NCI-H2081 (cell line): Measurements from ENCODE around the gene MTA1.
A peak's percentile ranks its signal among the peaks of the same experiment; 100 is the strongest.

ENCODE experiments used
- DNase-seq, 2 experiments: peaks; one replicate each; lab custom pipeline; 2025; lab: John Stamatoyannopoulos, UW

MTA1 gene

DNA sequence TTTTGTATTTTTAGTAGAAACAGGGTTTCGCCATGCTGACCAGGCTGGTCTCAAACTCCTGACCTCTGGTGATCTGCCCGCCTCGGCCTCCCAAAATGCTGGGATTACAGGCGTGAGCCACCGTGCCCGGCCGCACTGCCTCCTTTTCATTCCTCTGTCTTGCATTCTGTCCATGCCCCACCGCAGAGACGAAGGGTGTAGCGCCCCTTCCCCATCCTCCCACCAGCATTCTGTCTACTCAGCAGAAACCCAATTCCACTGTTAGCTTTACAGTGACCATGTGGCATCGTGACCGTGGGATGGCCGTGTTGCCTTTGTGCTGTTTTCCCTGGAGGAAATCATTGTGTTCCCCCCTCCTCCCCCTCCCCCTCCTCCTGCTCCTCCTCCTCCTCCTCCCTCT, 11.0 kb upstream of the MTA1 start:
- DNase-seq: no peak

DNA sequence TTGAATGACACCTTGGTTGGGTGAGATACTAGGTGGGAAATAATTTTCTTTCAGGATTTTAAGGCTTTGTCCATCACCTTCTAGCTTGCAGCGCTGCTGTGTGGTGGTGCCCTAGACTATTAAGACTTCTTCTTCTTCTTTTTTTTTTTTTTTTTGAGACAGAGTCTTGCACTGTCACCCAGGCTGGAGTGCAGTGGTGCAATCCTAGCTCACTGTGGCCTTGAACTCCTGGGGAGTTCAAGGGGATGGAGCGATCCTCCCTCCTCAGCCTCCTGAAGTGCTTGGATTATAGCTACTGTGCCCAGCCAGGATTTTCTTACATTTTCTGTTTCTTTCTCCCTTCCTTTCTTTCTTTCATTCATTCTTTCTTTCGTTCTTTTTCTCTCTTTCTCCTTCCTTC, 10.3 kb upstream of the MTA1 start:
- DNase-seq: no peak

DNA sequence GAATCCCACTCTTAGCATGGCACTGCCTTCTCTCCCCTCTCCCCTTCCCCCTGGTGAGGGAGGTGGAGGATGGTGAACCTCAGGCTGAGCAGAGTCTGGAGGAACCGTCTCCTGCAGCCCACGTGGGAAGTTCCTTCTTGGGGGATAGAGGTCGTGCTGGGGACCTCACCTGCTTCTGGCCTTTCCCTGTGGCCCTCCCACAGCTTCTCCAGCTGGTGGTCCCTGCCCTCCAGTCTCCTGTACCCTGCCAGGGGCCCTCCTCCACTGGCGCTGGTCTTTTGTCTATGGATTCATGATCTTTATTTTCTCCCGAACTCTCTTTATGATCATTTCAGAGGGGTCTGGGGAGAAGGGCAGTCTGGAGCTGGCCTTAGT, 9.0 kb upstream of the MTA1 start:
- no peak for DNase-seq

DNA sequence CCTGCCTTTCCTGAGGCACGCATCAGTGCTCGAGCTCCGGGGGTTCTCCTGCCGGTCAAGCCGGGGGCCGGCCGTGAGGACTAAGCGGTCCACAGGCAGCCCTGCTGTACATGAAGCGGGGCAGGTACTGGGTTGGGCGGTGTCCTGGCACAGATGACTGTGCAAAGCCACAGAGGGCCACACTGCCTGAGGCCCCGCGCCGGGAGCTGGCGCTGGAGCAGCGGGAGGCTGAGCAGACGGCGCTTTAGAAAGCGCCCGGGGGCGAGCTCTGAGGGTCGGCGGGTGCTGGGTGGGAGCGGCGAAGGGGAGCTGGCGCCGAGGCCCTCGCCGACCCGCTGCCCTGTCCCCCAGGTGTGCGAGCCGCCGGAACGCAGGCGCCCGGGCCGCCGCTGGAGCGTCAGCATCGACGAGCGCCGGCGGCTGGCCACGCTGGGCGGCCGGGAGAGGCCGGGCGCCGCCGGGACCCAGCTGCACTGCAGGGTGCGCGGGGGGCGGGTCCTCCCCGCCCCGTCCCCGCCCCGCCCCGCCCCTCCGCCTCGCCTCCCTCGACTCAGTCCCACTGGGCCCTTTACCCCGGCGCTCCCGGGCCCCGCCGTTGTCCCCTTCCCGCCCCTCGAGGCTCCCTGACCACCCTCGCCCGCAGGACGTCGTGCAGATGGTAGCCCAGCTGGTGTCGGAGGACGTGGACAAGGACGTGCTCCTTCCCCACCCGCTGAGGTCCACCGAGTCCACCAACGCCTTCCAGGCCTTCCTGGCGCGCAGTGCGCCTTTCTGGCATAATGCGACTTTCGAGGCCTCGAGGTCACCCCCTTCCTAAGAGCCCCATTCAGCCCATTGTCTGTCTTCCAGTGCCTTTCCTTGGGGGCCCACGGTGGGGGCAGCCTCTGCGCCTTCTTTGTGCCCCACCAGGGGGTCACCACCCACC, 8.3 kb upstream of the MTA1 start:
- DNase-seq: peak; percentile 24 to 52

DNA sequence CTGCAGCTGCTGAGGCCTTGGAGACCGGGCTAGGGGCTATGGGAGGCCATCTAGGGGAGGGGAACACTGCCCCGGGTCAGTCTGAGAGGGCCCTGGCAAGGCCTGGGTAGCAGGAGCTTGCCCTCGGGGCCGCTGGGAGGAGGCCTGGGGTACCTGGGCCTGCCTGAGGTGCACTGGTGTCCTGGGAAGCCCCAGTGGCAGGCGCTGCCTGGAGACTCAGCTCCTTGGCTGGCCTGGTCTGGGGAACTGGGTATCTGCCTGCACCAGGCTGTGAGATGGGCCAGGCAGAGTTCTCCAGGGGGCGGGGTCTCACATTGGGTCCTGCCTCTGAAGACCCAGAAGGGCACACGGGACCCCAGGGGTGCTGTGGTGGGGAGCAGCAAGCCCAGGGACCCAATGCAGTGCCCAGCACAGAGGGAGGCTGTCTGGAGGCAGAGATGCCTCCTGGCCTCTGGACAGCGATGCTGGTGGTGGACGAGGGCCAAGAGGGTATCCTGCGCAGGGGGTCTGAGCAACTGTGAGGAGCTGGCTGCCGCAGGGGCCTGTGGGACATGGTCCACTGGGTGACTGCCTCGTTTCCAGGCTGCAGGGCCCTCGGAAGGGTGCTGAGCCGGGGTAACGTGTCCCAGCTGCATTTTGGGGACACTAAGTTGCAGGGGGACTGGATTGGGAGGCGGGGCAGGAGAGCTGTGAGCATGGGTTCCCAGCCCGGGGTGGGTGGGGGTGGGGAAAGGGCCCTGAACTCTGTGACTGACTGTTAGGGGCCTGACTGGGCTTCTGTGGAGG, 7.4 kb upstream of the MTA1 start:
- DNase-seq: no peak

DNA sequence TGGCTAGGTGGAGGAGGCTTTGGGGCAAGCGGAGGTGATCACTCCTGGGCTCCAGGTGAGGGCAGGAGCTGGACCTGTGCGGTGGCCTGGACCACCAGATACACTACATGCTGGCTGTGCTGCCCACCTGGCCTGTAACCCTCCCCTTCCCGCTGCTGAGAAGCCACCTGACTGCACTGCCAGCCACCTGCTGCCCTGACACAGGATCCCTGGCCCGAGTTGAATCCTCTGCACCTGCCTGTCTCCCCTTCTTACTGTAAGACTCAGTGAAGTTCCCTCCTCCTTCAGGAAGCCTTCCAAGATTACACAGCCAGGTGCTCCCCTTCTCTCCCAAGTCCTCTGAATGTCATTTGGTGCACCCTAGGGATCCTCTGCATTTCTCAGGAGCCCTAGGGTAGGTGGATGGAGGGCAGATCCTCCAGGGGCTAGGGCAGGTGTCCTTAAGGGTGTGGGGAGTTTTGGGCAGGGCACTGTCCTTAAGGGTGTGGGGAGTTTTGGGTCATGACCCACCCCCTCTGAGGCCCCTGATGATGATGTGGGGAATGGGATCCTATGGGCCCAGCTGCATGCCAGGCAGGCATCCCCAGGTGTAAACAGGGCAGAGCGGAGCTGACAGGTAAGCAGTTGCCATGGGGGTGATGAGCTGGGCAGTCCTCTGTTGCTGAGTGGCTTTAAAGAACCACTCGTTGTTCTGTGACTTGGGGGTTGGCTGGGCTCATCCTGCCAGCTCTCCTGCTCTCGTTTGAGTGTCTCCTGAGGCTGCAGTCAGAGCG, 6.7 kb upstream of the MTA1 start:
- DNase-seq: peak in 1 of 2 experiments; percentile 21

DNA sequence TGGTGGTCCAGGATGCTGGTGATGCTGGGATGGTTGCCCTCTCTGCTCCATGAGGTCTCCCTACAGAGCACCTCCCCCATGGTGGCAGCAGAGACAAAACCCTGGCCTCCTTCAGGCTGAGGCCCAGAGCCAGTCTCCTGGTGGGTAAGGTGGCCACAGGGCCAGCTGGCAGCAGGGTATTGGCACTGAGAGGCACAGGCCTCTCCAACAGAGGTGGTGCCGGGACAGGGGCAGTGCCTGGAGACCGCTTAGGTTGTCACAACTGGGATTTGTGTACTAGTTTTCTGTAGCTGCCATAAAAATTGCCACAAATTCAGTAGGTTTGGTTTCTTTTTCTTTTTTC, 6.1 kb upstream of the MTA1 start:
- DNase-seq: no peak

DNA sequence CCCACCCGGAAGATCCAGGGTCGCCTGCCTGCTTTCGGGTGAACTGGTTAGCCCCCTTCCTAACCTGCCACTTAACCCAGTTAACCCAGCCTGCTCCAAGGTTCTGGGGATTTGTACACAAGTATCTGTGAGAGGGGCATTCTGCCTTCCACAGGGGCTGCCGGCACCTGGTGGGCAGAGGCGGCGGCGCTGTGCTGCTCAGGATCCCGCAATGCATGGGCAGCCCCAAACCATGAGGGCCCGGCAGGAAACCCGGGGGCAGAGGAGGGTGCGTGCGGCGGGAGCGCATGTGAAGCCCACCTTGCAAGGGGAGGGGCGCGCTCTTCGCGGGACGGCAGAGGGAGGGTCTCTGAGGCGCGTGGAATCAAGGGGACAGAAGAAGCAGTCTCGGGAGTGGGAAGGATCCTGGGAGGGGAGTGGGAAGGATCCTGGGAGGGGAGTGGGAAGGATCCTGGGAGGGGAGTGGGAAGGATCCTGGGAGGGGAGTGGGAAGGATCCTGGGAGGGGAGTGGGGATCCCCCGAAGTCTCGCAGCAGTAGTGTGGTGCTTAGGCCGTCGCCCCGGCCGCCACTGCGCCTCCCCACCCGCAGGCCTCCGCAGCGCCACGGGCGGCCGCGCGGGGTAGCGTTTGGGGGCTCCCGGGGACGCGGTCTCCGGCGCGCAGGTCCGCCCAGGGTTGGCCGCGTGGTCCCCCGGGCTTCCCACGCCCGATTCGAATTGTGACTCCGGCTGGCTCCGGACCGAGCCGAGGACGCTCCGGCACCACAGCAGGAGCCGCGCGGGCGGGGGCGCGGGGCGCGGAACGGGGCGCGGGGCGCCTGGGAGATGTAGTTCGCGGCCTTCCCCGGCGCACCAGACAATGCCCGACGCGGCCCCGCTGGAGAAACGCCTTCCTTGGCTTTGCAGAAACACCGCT, 4.9 kb upstream of the MTA1 start:
- DNase-seq: peak; percentile 73 to 81

DNA sequence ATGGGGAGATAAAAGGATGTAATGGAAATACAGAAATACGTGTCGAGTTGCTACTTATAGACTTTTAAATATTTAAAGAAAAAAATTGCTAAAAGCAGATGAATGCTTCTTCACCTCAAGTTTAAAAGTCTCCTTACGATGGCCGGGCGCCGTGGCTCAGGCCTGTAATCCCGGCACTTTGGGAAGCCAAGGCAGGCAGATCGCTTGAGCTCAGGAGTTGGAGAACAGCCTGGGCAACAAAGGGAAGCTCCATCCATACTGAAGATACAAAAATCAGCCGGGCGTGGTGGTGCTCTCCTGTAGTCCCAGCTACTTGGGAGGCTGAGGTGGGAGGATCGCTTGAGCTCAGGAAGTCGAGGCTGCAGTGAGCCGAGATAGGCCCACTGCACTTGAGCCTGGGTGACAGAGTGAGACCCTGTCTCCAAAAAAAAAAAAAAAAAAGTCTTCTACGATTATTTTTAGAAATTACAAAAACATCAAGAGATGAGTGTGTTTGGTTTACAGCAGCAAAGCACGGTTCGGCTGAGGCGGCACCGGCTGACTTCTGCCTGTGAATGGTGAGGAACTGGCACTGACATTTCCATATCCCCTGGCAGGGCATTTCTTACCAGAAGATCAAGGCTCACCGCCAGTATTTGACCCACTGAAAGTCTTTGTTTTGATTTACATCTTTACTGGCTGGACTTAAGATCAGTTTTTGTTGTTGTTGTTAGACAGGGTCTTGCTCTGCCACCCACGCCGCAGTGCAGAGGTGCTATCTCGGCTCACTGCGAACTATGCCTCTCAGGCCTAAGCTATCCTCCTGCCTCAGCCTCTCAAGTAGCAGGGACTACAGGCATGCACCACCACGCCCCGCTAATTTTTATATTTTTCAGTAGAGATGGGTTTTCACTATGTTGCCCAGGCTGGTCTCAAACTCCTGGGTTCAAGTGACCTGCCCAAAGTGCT, 3.9 kb upstream of the MTA1 start:
- DNase-seq: no peak

DNA sequence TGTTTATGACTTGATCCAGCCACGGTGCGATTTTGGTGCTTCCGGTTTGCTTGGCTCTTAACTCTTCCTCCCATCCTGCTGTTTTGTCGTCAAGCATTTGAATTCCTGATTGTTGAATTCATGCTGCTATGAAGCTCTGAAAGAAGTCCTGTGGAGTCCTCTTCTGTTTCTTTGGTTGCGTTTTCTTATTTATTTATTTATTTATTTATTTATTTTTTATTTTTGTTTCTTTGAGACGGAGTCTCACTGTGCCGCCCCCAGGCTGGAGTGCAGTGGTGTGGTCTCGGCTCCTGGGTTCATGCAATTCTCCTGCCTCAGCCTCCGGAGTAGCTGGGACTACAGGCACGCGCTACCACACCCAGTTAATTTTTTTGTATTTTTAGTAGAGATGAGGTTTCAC, 3.0 kb upstream of the MTA1 start:
- DNase-seq: no peak

DNA sequence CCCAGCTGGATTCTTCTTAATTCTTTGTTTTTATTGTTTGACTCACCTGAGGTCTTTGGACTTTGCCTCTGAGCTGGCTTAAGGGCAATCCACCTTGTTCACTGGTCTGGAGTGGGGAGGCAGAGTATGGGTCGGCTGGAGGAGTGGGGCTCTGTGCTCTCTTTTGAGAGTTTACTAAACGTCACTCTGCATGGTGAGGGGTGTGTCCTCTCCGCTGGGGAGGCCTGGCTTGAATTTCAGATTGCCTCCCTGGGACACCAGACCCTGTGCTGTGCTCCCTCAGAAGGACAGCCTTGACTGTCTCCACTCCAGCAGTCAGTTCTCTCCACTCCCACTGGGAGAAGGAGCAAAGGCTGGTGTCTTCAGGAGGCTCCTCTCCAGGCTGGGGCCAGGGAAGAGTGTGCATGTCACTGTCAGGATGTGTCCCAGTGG, 1.9 kb upstream of the MTA1 start:
- no peak for DNase-seq

DNA sequence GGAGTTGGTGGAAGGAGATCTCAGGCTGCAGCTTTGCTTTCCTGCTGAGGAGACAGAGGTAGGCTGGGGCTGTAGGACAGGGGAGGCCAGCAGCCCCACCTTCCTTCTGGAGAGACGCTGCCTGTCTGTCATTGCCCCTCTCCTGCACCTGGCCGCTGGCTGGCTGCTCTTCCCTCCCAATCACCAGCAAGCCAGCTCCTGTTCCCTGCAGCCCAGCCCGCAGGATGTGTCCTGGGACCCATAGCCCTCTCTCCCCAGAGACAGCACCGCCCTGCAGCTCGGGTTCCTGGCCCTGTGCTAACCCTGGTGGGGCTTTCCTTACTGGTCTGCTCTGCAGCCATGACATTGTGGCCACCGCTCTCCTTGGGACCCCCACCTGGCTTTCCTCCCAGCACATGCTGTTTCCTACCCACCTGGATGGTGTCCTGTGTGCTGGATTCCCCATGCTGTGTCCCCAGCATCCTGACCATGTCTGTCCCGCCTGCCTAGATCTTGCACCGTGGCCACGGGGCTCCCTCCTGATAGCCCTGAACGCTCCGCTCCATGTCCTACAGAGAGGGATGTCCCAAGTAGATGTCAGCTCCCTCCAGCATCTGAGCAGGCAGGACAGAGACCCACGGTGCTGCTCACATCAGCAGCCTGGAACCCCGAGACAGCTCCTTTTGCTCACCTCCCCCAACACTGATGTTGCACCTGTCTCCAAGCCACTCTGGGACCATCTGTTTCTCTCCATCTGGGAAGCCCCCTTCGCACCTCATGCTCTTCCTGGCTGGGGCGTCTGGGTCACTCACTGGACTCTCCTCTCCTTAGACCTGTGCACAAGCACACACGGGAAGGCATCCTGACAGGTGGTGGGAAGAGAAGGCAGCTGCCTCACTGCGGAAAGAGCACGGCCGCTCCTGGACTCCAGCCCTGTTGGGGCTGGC, 1.1 kb upstream of the MTA1 start:
- peak in 1 of 2 experiments; percentile 20 for DNase-seq

DNA sequence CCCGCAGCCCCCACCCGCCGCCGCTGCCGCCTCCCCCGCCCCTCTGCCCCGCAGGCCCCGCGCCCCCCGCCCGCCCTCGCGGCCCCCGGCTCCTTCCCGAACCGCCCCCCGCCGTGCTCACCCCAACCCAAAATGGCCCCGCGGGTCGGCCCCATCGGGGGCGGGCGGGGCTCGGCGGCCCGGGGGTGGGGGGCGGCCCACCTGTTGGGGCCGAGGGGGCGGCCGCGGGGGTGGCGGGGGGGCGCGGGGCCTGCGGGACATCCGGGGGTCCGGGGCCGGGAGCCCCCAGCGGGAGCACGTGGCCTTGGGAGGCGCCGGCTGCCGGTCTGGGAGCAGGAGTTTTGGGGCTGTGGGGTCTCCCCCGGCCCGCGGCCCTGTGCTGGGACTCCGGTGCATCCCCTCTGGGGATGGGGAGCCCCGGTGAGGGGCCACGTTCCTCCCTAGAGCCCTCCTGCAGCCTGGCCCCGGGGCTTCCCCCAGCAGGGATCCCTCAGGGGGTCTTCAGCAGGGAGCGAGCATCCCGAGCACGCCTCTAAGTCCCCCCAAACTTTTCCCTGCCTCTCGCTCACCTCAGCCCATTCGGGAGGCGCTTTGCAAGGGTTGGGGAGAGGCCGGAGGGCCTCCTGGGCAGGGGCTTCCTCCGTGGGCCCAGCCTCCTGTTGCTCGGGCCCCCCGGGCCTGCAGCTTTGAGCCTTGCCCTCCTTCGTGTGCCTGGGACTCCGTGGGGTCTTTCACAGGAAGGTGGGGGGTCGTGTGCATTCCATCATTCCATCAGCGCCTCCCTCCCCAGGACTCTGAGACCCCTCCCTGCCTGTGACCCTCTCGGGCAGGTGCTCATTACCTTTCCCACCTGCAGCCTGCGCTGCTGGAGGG, 710 bp downstream of the MTA1 start:
- DNase-seq: no peak

DNA sequence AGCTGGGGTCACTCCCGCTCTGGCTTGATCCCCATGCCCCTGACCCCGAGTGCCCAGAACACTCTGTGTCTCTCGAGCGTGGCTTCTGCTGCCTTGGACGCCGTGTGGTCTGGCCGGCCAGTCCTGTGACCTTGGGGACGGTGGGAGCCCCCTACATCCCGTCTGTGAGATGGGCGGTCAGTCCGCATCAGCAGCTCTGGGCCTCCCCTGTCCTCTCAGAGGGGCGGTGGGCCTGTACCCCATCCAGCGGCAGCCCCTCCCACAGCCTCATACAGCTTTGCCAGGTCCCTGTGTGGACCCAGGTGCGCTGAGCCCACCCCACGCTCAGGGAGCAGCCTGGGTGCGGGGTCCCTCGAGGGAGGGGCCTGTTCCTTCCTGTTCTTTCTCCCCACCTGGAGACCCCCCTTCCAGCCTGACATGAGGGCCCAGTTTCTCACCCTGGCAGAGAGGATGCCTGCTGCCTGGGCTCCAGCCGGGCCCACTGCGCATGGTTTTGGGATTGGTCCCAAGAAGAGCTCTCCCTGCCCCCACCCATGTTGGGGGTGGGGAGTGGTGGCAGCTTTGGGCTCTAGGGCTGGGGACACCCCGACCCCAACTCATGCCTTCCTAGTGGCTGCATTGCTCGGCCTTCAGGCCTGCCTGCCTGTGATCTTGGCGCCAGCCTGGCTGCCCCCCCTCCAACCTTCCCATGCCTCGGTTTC, 1.5 kb downstream of the MTA1 start:
- no peak for DNase-seq

DNA sequence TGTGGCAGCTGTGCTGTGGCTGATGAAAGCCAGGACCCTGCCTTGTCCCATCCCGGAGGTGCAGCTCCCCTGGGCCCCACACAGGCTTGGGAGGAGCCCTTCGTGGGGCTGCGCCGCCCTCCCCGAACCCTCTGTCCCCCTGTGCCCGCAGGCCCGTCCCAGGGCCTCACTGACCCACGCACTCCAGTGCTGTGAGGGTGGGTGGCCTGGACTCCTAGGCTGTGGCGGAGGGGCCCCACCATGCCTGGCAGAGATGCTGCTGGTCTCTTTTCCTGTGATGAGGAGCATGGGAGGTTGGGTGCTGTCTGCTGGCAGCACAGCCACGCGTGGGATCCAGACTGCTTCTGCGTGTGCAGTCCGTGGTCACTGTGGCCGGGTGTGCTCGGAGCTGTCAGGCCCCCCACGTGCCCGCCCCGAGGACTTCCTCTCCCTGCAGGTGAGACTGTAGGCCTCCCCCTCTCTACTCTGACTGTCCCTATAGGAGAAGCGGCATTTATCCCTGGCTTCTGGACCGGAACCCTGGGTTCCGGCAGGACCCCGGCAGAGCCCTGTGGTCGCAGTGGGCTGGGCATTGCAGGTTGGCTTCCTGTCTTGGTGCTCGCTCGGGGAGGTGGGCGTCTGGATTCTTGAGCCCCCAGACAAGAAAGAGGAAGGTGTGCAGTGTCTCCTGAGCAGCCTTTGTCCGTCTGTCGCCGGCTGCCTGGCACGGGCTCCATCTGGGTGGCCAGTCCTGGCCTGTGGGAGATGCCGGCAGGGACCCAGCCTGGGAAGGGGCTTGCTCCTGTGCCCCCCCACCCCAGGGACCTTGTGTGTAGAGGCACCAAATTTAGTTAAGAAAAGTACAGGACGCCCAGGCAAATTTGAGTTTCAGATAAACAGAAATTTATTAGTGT, 2.3 kb downstream of the MTA1 start:
- no peak for DNase-seq

DNA sequence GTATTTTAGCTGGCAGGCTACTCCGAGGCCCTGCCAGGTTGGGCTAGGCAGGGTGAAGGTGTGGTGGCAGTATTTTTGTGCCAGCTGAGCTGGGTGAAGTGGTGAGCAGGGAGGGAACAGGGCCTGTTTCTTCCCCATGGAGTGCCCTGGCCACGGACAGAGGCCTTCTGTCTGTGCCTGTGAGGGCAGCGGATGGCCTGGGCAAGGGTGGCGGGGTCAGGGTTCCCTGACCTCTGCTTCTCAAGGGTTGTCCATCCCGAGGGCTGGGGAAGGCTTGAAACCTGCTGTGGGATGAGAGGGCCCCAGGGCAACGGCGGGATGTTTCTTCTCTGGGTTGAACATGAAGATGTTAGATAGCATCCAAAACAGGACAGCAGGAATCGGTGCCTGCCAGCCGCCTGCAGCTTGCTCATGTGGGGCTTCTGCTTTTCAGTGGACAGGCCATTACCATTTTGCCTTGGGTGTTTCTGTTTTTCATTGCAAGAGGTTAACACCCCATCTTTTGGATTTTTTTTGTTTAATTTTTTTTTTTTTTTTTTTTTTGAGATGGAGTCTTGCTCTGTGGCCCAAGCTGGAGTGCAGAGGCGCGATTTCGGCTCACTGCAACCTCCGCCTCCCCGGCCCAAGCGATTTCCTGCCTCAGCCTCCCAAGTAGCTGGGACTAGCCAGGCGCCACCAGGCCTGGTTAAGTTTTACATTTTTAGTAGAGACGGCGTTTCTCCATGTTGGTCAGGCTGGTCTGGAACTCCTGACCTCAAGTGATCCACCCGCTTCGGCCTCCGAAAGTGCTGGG, 3.3 kb downstream of the MTA1 start:
- DNase-seq: no peak
